HepG2 (cell line): ENCODE data around the gene EYA2. TPM values are rescaled to one million over a fixed set of nuclear protein-coding genes. Genes with fewer than 3 reads are reported as not detected.

Source experiments
- CBX1 ChIP-seq: IDR thresholded peaks from one replicate; pipeline ENCODE4 v1.6.1; 2016; ENCODE audit warnings: antibody characterized with exemption, low read depth
- FOXA3 ChIP-seq: IDR thresholded peaks from 2 replicates; pipeline ENCODE4 v1.6.1; 2016; ENCODE audit warnings: missing genetic modification reagents, missing compliant biosample characterization
- GABPA ChIP-seq, 2 experiments: IDR thresholded peaks; 2 replicates each; pipeline ENCODE4 v1.6.1; 2011 to 2016; ENCODE audit warnings: low read depth in 2 of 2, low read length in 1 of 2, missing biosample characterization in 1 of 2, missing genetic modification characterization in 1 of 2
- KAT7 ChIP-seq: IDR thresholded peaks from 2 replicates; pipeline ENCODE4 v1.6.1; 2018; ENCODE audit warnings: borderline replicate concordance, missing compliant biosample characterization
- KAT8 ChIP-seq: IDR thresholded peaks from 2 replicates; pipeline ENCODE4 v1.6.1; 2016; ENCODE audit warnings: missing genetic modification reagents, missing compliant biosample characterization
- MED1 ChIP-seq: sonication (generic); formaldehyde crosslinking; IDR thresholded peaks from 2 replicates; pipeline ENCODE4 v1.4.0; 2020; ENCODE audit warnings: missing genetic modification reagents
- MED8 ChIP-seq: sonication (generic); formaldehyde crosslinking; IDR thresholded peaks from 2 replicates; pipeline ENCODE4 v1.8.1; 2023; ENCODE audit warnings: mild to moderate bottlenecking, missing genetic modification reagents; ENCODE audit not compliant: insufficient replicate concordance
- MIER3 ChIP-seq: IDR thresholded peaks from 2 replicates; pipeline ENCODE4 v1.6.1; 2016; ENCODE audit warnings: missing compliant biosample characterization, borderline replicate concordance
- NONO ChIP-seq, 2 experiments: fragments of 450-650 bp in 1 of 2; sonication (generic) in 1 of 2; formaldehyde crosslinking in 1 of 2; IDR thresholded peaks in 1 of 2; conservative IDR thresholded peaks in 1 of 2; 2 replicates each; pipeline versions ENCODE4 v1.6.1 to v1.8.0; 2017 to 2022; ENCODE audit warnings: mild to moderate bottlenecking in 1 of 2, missing genetic modification reagents in 1 of 2, moderate library complexity in 1 of 2
- PITX1 ChIP-seq: sonication (generic); formaldehyde crosslinking; IDR thresholded peaks from 2 replicates; pipeline ENCODE4 v1.5.1; 2020; ENCODE audit warnings: mild to moderate bottlenecking, missing genetic modification reagents
- RBAK ChIP-seq: sonication (generic); formaldehyde crosslinking; IDR thresholded peaks from 2 replicates; pipeline ENCODE4 v1.5.1; 2020; ENCODE audit warnings: mild to moderate bottlenecking, missing genetic modification reagents
- RFXAP ChIP-seq: sonication (generic); formaldehyde crosslinking; IDR thresholded peaks from 2 replicates; pipeline ENCODE4 v1.4.0; 2020; ENCODE audit warnings: missing genetic modification reagents, borderline replicate concordance
- SOX5 ChIP-seq: IDR thresholded peaks from 2 replicates; pipeline ENCODE4 v1.6.1; 2016; ENCODE audit warnings: borderline replicate concordance
- U2AF1 ChIP-seq: fragments of 200-400 bp; formaldehyde crosslinking; optimal IDR thresholded peaks from 2 replicates; pipeline ENCODE3; 2017; ENCODE audit warnings: mild to moderate bottlenecking, low read depth, low read length
- ZFP37 ChIP-seq: sonication (generic); formaldehyde crosslinking; IDR thresholded peaks from 2 replicates; pipeline ENCODE4 v1.4.0; 2020; ENCODE audit warnings: missing genetic modification reagents, borderline replicate concordance
- ZFX ChIP-seq: sonication (generic); formaldehyde crosslinking; IDR thresholded peaks from 2 replicates; pipeline ENCODE4 v1.4.0; 2020; ENCODE audit warnings: mild to moderate bottlenecking, low read depth, missing genetic modification reagents, moderate library complexity
- ZMYM2 ChIP-seq: sonication (generic); formaldehyde crosslinking; IDR thresholded peaks from 2 replicates; pipeline ENCODE4 v1.8.0; 2022; ENCODE audit warnings: mild to moderate bottlenecking, missing genetic modification reagents
- ZNF235 ChIP-seq: sonication (generic); formaldehyde crosslinking; IDR thresholded peaks from 2 replicates; pipeline ENCODE4 v1.8.1; 2023; ENCODE audit warnings: mild to moderate bottlenecking, missing genetic modification reagents, borderline replicate concordance
- ZNF274 ChIP-seq: sonication (generic); formaldehyde crosslinking; IDR thresholded peaks from 2 replicates; pipeline ENCODE4 v1.5.1; 2020; ENCODE audit warnings: mild to moderate bottlenecking, missing genetic modification reagents
- ZNF501 ChIP-seq: sonication (generic); formaldehyde crosslinking; IDR thresholded peaks from 2 replicates; pipeline ENCODE4 v1.5.1; 2020; ENCODE audit warnings: mild to moderate bottlenecking, moderate library complexity, missing genetic modification reagents
- ZNF605 ChIP-seq: sonication (generic); formaldehyde crosslinking; IDR thresholded peaks from 2 replicates; pipeline ENCODE4 v1.8.0; 2022; ENCODE audit warnings: mild to moderate bottlenecking, missing genetic modification reagents
- ZSCAN25 ChIP-seq: sonication (generic); formaldehyde crosslinking; IDR thresholded peaks from 2 replicates; pipeline ENCODE4 v1.8.0; 2022; ENCODE audit warnings: mild to moderate bottlenecking, missing genetic modification reagents
- polyA plus RNA-seq, 8 experiments: library from polyadenylated mRNA; depleted of rRNA in 3 of 8; stranded (reverse) in 7 of 8; unstranded in 1 of 8; fragments of >200 nt; fragmentation: Illumina TruSeq in 4 of 8; extraction: Trizol in 4 of 8; gene quantifications; 2 replicates each; pipeline versions ENCODE4 v1.2.1 to v1.2.3, GENCODE V29; 2011 to 2016; ENCODE audit warnings: low read depth in 4 of 8, missing spikeins in 1 of 8, mixed read lengths in 1 of 8; ENCODE audit not compliant: insufficient read depth in 1 of 8
- total RNA-seq, 5 experiments: library from RNA; depleted of rRNA; stranded (reverse); fragments of >200 nt; fragmentation: Illumina TruSeq; extraction: Trizol; gene quantifications; 2 replicates each; pipeline ENCODE4 v1.2.3, GENCODE V29; 2016; ENCODE audit warnings: low read depth in 1 of 5
- TF ChIP-seq, protein P1 (sequence below): IDR thresholded peaks from 2 replicates; pipeline ENCODE4 v1.6.1; 2016; ENCODE audit warnings: control low read depth
- TF ChIP-seq, protein P2 (sequence below), 2 experiments: sonication (generic) in 1 of 2; formaldehyde crosslinking in 1 of 2; IDR thresholded peaks; 2 replicates each; pipeline versions ENCODE4 v1.5.1 to v1.6.1; 2011 to 2020; ENCODE audit warnings: borderline replicate concordance in 1 of 2, low read depth in 1 of 2, low read length in 1 of 2, mild to moderate bottlenecking in 1 of 2, missing genetic modification reagents in 1 of 2, moderate library complexity in 1 of 2
- TF ChIP-seq, protein P3 (sequence below): sonication (generic); formaldehyde crosslinking; IDR thresholded peaks from 2 replicates; pipeline ENCODE4 v1.8.0; 2023; ENCODE audit warnings: mild to moderate bottlenecking, missing genetic modification reagents

The EYA2 gene
- total and polyA plus RNA-seq, 2 of the 13 experiments (the other 11 are each of a cell fraction or from before 2014, with no cell fraction given), result not detected

DNA sequence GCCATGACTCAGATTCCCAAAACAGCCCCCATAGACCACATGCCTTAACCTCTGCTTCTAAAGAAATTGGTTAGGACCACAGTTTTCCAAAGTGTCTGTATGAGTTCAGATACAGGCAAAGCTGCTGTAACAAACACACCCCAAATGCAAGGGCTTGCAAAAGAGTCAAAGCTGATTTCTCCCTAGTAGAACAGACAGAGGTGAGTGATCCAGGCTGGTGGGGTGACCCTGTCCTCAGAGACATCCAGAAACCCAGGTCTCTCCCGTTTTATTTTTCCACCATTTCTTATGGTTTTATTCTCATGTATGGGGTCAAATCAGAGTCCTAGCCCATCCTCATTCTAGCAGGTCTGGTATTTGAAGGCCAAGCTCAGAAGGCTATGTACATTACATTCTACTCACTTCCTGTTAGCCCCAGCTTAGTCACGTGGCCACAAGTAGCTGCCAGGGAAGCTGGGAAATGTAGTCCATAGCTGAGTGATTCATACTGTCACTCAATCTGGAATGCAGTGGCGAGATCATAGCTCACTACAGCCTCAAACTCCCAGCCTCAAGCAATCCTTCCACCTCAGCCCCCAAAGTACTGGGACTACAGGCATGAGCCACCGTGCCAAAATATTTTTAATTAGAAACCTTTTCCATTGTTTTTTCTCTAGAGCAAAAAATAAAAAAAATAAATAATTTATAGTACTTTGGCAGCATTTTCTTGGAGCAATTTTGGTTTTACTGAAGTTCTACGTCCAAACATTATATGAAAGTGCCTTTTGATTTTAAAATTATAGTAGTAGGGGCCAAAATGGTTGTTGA lies 286.6 kb downstream of the EYA2 start (continued):
- TF ChIP-seq MED1 (CRISPR knock-in tag) (peak; percentile 43; the same call in 1 of the 2 replicates), U2AF1 (peak; percentile 23), PITX1 (CRISPR knock-in tag) (peak; percentile 56; the same call in 1 of the 2 replicates), MIER3 (CRISPR knock-in tag) (peak; percentile 78; the same call in 1 of the 2 replicates), ZNF274 (CRISPR knock-in tag) (peak; percentile 25; the same call in 1 of the 2 replicates), GABPA (IDR thresholded peaks at IDR 0.05; ENCODE audit: low read depth, low read length) (peak; percentile 34; the same call in 1 of the 2 replicates), GABPA (CRISPR knock-in tag; IDR thresholded peaks at IDR 0.05; ENCODE audit: low read depth) (peak; percentile 91), RBAK (CRISPR knock-in tag) (peak; percentile 80), SOX5 (CRISPR knock-in tag) (peak; percentile 45; the same call in 1 of the 2 replicates), ZFP37 (CRISPR knock-in tag) (no peak), FOXA3 (CRISPR knock-in tag) (peak; percentile 93), RFXAP (CRISPR knock-in tag) (no peak), KAT8 (CRISPR knock-in tag) (peak; percentile 93), KAT7 (CRISPR knock-in tag) (no peak), ZMYM2 (CRISPR knock-in tag) (0 out of 2 replicates have a peak, but pooled peaks have one; percentile 60), ZSCAN25 (CRISPR knock-in tag) (peak; percentile 22; the same call in 1 of the 2 replicates), ZNF605 (CRISPR knock-in tag) (0 out of 2 replicates have a peak, but pooled peaks have one; percentile 41), NONO (IDR thresholded peaks at IDR 0.05) (no peak), NONO (CRISPR knock-in tag; conservative IDR thresholded peaks at IDR 0.05) (no peak), CBX1 (peak; percentile 78), MED8 (peak; percentile 31), ZFX (CRISPR knock-in tag) (peak; percentile 63; the same call in 1 of the 2 replicates), ZNF501 (CRISPR knock-in tag) (0 out of 2 replicates have a peak, but pooled peaks have one; percentile 47), ZNF235 (CRISPR knock-in tag) (no peak)
- TF ChIP-seq, protein P1, sequence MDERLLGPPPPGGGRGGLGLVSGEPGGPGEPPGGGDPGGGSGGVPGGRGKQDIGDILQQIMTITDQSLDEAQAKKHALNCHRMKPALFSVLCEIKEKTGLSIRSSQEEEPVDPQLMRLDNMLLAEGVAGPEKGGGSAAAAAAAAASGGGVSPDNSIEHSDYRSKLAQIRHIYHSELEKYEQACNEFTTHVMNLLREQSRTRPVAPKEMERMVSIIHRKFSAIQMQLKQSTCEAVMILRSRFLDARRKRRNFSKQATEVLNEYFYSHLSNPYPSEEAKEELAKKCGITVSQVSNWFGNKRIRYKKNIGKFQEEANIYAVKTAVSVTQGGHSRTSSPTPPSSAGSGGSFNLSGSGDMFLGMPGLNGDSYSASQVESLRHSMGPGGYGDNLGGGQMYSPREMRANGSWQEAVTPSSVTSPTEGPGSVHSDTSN (CRISPR knock-in tag), result peak; percentile 83
- TF ChIP-seq, protein P2, sequence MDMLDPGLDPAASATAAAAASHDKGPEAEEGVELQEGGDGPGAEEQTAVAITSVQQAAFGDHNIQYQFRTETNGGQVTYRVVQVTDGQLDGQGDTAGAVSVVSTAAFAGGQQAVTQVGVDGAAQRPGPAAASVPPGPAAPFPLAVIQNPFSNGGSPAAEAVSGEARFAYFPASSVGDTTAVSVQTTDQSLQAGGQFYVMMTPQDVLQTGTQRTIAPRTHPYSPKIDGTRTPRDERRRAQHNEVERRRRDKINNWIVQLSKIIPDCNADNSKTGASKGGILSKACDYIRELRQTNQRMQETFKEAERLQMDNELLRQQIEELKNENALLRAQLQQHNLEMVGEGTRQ (IDR thresholded peaks at IDR 0.05; ENCODE audit: low read depth, low read length), result peak; percentile 98
- TF ChIP-seq, protein P2 (CRISPR knock-in tag; IDR thresholded peaks at IDR 0.05; ENCODE audit: borderline replicate concordance), result peak; percentile 98; the same call in 1 of the 2 replicates
- TF ChIP-seq, protein P3, sequence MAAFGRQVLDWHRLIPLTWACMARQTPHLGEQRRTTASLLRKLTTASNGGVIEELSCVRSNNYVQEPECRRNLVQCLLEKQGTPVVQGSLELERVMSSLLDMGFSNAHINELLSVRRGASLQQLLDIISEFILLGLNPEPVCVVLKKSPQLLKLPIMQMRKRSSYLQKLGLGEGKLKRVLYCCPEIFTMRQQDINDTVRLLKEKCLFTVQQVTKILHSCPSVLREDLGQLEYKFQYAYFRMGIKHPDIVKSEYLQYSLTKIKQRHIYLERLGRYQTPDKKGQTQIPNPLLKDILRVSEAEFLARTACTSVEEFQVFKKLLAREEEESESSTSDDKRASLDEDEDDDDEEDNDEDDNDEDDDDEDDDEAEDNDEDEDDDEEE, result 0 out of 2 replicates have a peak, but pooled peaks have one; percentile 67
